Measurements from ENCODE around the gene TMEM51. TPM values are rescaled to one million over a fixed set of nuclear protein-coding genes. Genes with fewer than 3 reads are reported as not detected.

The TMEM51 gene
- total and polyA plus RNA-seq, 2 of the 13 experiments (the other 11 are each of a cell fraction or from before 2014, with no cell fraction given), result 12.2 to 22.3 TPM

- TF ChIP-seq ZBTB43 (CRISPR knock-in tag; conservative IDR thresholded peaks at IDR 0.05) (no peak), ATF4 (CRISPR knock-in tag; IDR thresholded peaks at IDR 0.05) (no peak), KMT2B (CRISPR knock-in tag; IDR thresholded peaks at IDR 0.05) (no peak)
Measured at GRCh38 chr1:15258833-15259621, 105.5 kb downstream of the TMEM51 start (continued).

- Histone ChIP-seq H3K79me2 (ENCODE audit: insufficient read depth, low read length) (no peaks in the 10 kb centered on the region), H3K4me2 (ENCODE audit: low read depth, low read length) (no peak overlapping the region), H3K27ac (ENCODE audit: extremely low read length, insufficient read depth, low read length) (no peak overlapping the region), H3K27me3 (ENCODE audit: control insufficient read depth in 1 of 2, insufficient read depth in 2 of 2, low read length in 2 of 2) (peaks cover 0 to 14% of the 10 kb centered on the region in 2 experiments; a peak in 3 of 5 replicates), H2AFZ (ENCODE audit: low read length) (no peak overlapping the region), H3K4me1 (ENCODE audit: insufficient read depth, low read length) (peaks cover 30% of the 10 kb centered on the region), H3K9ac (ENCODE audit: insufficient read depth, low read depth, low read length) (no peak overlapping the region), H4K20me1 (ENCODE audit: insufficient read depth, low read length) (no peaks in the 10 kb centered on the region), H3K36me3 (replicated peaks in 1 of 2; ENCODE audit: control insufficient read depth in 1 of 2, insufficient read depth in 2 of 2, low read length in 2 of 2) (no peaks in the 10 kb centered on the region), H3K9me3 (ENCODE audit: low read length) (0 out of 2 replicates have a peak, but pooled peaks cover under 1% of the 10 kb centered on the region), H3K4me3 (replicated peaks in 1 of 3; ENCODE audit: insufficient read depth in 1 of 3, low read depth in 2 of 3, low read length in 3 of 3) (no peak overlapping the region)
- POLR2A ChIA-PET, result interaction anchor here (1.2 kb wide), 1 partner anchor 120 kb away, joined by 3 read pairs; no protein-coding TSS in a partner anchor
- FAIRE-seq, result no peak
- intact Hi-C loops (cut with micrococcal nuclease; ENCODE audit: unreplicated experiment) (no loop called here), in situ Hi-C loops (cut with HindIII; ENCODE audit: extremely low pct_ligation_motif_present, low pct_unique_long_range_greater_than_20kb) (no loop called here)
- no TSS peak for BruUV-seq (replicated peaks)
- no peak for ATAC-seq
- no peak for DNase-seq (ENCODE audit: low spot score)
- CTCF ChIA-PET (ENCODE audit: low intra/inter-chr PET ratio, low total read pairs), result no interaction called here
- 67% methylated on average over 9 of the region's 9 CpGs for WGBS (ENCODE audit: low lambda C conversion rate)
- no peak for TF ChIP-seq NFAT5 (CRISPR knock-in tag; IDR thresholded peaks at IDR 0.05)
- TF ChIP-seq ZNF619 (CRISPR knock-in tag; IDR thresholded peaks at IDR 0.05), result no peak
- no peak for TF ChIP-seq PHF5A (CRISPR knock-in tag; IDR thresholded peaks at IDR 0.05; ENCODE audit: low read depth, unreplicated experiment)
- TF ChIP-seq AHR (CRISPR knock-in tag; IDR thresholded peaks at IDR 0.05), result no peak
- no peak for TF ChIP-seq GPN1 (CRISPR knock-in tag; IDR thresholded peaks at IDR 0.05; ENCODE audit: borderline replicate concordance)
- no peak for TF ChIP-seq ZNF740 (CRISPR knock-in tag; IDR thresholded peaks at IDR 0.05)
- no peak for TF ChIP-seq ZNF446 (CRISPR knock-in tag; IDR thresholded peaks at IDR 0.05)
- no peak for TF ChIP-seq BCL6 (CRISPR knock-in tag; IDR thresholded peaks at IDR 0.05)
- TF ChIP-seq ZBTB39 (CRISPR knock-in tag; IDR thresholded peaks at IDR 0.05), result no peak
Measured at GRCh38 chr1:15259622-15260007, 106.1 kb downstream of the TMEM51 start.
